ENCODE results near the gene TEAD3. TPM values are rescaled to one million over a fixed set of nuclear protein-coding genes. Genes with fewer than 3 reads are reported as not detected.

Gene TEAD3
- total RNA-seq: 1 to 10 TPM; 1.9 to 5.8 TPM
- 1 to 10 TPM; 3.3 to 6.8 TPM for polyA plus RNA-seq

- TF ChIP-seq ATF3 (IDR thresholded peaks at IDR 0.05): no peak
- Histone ChIP-seq H3K9ac (ENCODE audit: low read depth in 1 of 2, low read length in 2 of 2) (peak within 1 kb of the TSS; percentile 23 to 68), H3K4me3 (ENCODE audit: low read depth in 1 of 3, low read length in 3 of 3) (peak within 1 kb of the TSS; percentile 44 to 88 (median 65)), H3K4me1 (ENCODE audit: control insufficient read depth in 4 of 4, insufficient read depth in 4 of 4, low read length in 3 of 4) (peaks cover 9 to 27% (median 17%) of the 10 kb centered on the region in 4 donors), H3K36me3 (ENCODE audit: control insufficient read depth in 4 of 4, insufficient read depth in 3 of 4, low read depth in 1 of 4, low read length in 3 of 4) (no peaks in the 10 kb centered on the region), H3K27me3 (ENCODE audit: control insufficient read depth in 4 of 4, insufficient read depth in 4 of 4, low read length in 3 of 4) (no peaks in the 10 kb centered on the region), H3K27ac (ENCODE audit: low read depth in 1 of 2, low read length in 2 of 2) (peak within 1 kb of the TSS; percentile 28 to 81), H3K9me3 (ENCODE audit: control insufficient read depth in 4 of 4, low read length in 3 of 4) (no peaks in the 10 kb centered on the region)
- peak; percentile 66 for DNase-seq (ENCODE audit: low spot score)
- WGBS: under 1% methylated on average over 98 of the region's 98 CpGs
Measured at GRCh38 chr6:35496841-35497570, at the start of gene TEAD3. TSS of gene TEAD3 (minus strand) at chr6:35497079.

GRCh38 chr6:35544769-35545361, 48.0 kb upstream of the TEAD3 start:
- H3K9me3 ChIP-seq (ENCODE audit: control insufficient read depth in 4 of 4, low read length in 3 of 4): no peaks in the 10 kb centered on the region
- H3K27me3 ChIP-seq (ENCODE audit: control insufficient read depth in 4 of 4, insufficient read depth in 4 of 4, low read length in 3 of 4): no peaks in the 10 kb centered on the region
- no peaks in the 10 kb centered on the region for H3K36me3 ChIP-seq (ENCODE audit: control insufficient read depth in 4 of 4, insufficient read depth in 3 of 4, low read depth in 1 of 4, low read length in 3 of 4)
- 52% methylated on average over 13 of the region's 13 CpGs for WGBS
- H3K4me3 ChIP-seq (ENCODE audit: low read depth in 1 of 3, low read length in 3 of 3): no peak overlapping the region
- DNase-seq (ENCODE audit: low spot score): no peak
- no peak overlapping the region for H3K9ac ChIP-seq (ENCODE audit: low read depth in 1 of 2, low read length in 2 of 2)
- no peak overlapping the region for H3K27ac ChIP-seq (ENCODE audit: low read depth in 1 of 2, low read length in 2 of 2)
- H3K4me1 ChIP-seq (ENCODE audit: control insufficient read depth in 4 of 4, insufficient read depth in 4 of 4, low read length in 3 of 4): no peaks in the 10 kb centered on the region
- TF ChIP-seq ZBTB33 (IDR thresholded peaks at IDR 0.05): no peak
- no peak for TF ChIP-seq CTCF (IDR thresholded peaks at IDR 0.05; ENCODE audit: low read depth, low read length, missing input control)
- TF ChIP-seq REST (IDR thresholded peaks at IDR 0.05): no peak
- TF ChIP-seq GABPA (IDR thresholded peaks at IDR 0.05 in 1 of 2, conservative IDR thresholded peaks at IDR 0.05 in 1 of 2): no peak
- no peak for TF ChIP-seq HNF4A (conservative IDR thresholded peaks at IDR 0.05)
- no peak for TF ChIP-seq TAF1 (conservative IDR thresholded peaks at IDR 0.05)
- TF ChIP-seq YY1 (IDR thresholded peaks at IDR 0.05): no peak
- TF ChIP-seq EGR1 (IDR thresholded peaks at IDR 0.05; ENCODE audit: low read depth in 2 of 2): no peak
- no peak for TF ChIP-seq RXRA (IDR thresholded peaks at IDR 0.05)
- TF ChIP-seq NR2F2 (IDR thresholded peaks at IDR 0.05): no peak
- TF ChIP-seq HNF4G (IDR thresholded peaks at IDR 0.05): no peak
- TF ChIP-seq JUND (IDR thresholded peaks at IDR 0.05): no peak
- TF ChIP-seq RAD21 (IDR thresholded peaks at IDR 0.05): no peak
- TF ChIP-seq MAX (IDR thresholded peaks at IDR 0.05): no peak
- TF ChIP-seq FOXA2 (IDR thresholded peaks at IDR 0.05): no peak
- TF ChIP-seq ATF3 (IDR thresholded peaks at IDR 0.05): no peak

Data from liver (tissue), 9 donors.